M059J (cell line): ENCODE results near the gene DLGAP1. TPM values are rescaled to one million over a fixed set of nuclear protein-coding genes. Genes with fewer than 3 reads are reported as not detected.
"Not testable (repeated sequence)": the region's sequence is repeated elsewhere in the genome, so short reads cannot be mapped to it uniquely, and the experiment has no call there.

ENCODE experiments used
- DNase-seq: peaks from one replicate; pipeline ENCODE4 v3.0.0-alpha.2; 2012; ENCODE audit warnings: low read depth
- total RNA-seq: library from RNA; depleted of rRNA; stranded (reverse); fragments of >200 nt; shearing (Covaris generic); gene quantifications from 2 replicates; pipeline ENCODE4 v1.2.3, GENCODE V29; 2014

The DLGAP1 gene
- total RNA-seq, 1 experiment from 2014 or later, result not detected

- no peak for DNase-seq
These were observed 870.1 kb downstream of the DLGAP1 start for GRCh38 chr18:3584897-3585460.

- DNase-seq, result no peak
These were observed 870.7 kb downstream of the DLGAP1 start for GRCh38 chr18:3584266-3584861.

GRCh38 chr18:3583873-3584247 is 871.2 kb downstream of the DLGAP1 start:
- no peak for DNase-seq

- DNase-seq, result peak; percentile 56
These were observed 871.8 kb downstream of the DLGAP1 start for GRCh38 chr18:3583106-3583872.

GRCh38 chr18:3581890-3582289 is 873.2 kb downstream of the DLGAP1 start:
- no peak for DNase-seq

GRCh38 chr18:3580523-3581025 is 874.5 kb downstream of the DLGAP1 start:
- not testable (repeated sequence) for DNase-seq

GRCh38 chr18:3579701-3580100 is 875.4 kb downstream of the DLGAP1 start:
- peak; percentile 77 for DNase-seq

- no peak for DNase-seq
These were observed 876.5 kb downstream of the DLGAP1 start for GRCh38 chr18:3578621-3579020.

- DNase-seq, result no peak
These were observed 877.7 kb downstream of the DLGAP1 start for GRCh38 chr18:3577281-3577855.

- DNase-seq, result no peak
These were observed 882.3 kb downstream of the DLGAP1 start for GRCh38 chr18:3572761-3573160.

- no peak for DNase-seq
These were observed 888.3 kb downstream of the DLGAP1 start for GRCh38 chr18:3566851-3567250.

- no peak for DNase-seq
These were observed 894.4 kb downstream of the DLGAP1 start for GRCh38 chr18:3560755-3561154.

GRCh38 chr18:3554811-3555427 is 900.2 kb downstream of the DLGAP1 start:
- DNase-seq, result no peak

GRCh38 chr18:3554091-3554601 is 901.0 kb downstream of the DLGAP1 start:
- no peak for DNase-seq

- no peak for DNase-seq
These were observed 902.8 kb downstream of the DLGAP1 start for GRCh38 chr18:3552305-3552704.

GRCh38 chr18:3547891-3548615 is 907.1 kb downstream of the DLGAP1 start:
- DNase-seq, result no peak

- no peak for DNase-seq
These were observed 909.0 kb downstream of the DLGAP1 start for GRCh38 chr18:3546106-3546505.

- DNase-seq, result no peak
These were observed 910.6 kb downstream of the DLGAP1 start for GRCh38 chr18:3544537-3544936.

- no peak for DNase-seq
These were observed 913.3 kb downstream of the DLGAP1 start for GRCh38 chr18:3541549-3542386.

GRCh38 chr18:3540805-3541548 is 914.1 kb downstream of the DLGAP1 start:
- DNase-seq, result no peak
